Activated CD8-positive, alpha-beta T cell treated with anti-CD3 and anti-CD28 coated beads for 36 hours (primary cell): ENCODE data around the gene ANKRD10. TPM values are rescaled to one million over a fixed set of nuclear protein-coding genes. Genes with fewer than 3 reads are reported as not detected.
"Not testable (repeated sequence)": the region's sequence is repeated elsewhere in the genome, so short reads cannot be mapped to it uniquely, and the experiment has no call there.

Source experiments
- ATAC-seq: fragments of 200-7000 bp; cut with Tn5 transposase; one replicate; pipeline ENCODE4 v1.10.0; 2021; ENCODE audit warnings: mild to moderate bottlenecking, moderate library complexity
- CTCF ChIA-PET: fragments of 350-600 bp; sonication (Branson Sonifier 250); formaldehyde crosslinking; loops from one replicate; lab custom pipeline; 2021; ENCODE audit warnings: antibody characterized with exemption; lab: Charles Lee
- POLR2A ChIA-PET: fragments of 350-600 bp; sonication (Branson Sonifier 250); formaldehyde crosslinking; loops from one replicate; lab custom pipeline; 2021; ENCODE audit warnings: antibody characterized with exemption; lab: Charles Lee
- DNase-seq: peaks from one replicate; pipeline ENCODE4 v3.0.0-alpha.2; 2020
- H3K27ac Mint-ChIP-seq: one replicate; pipeline ENCODE4 v1.8.0; 2021; ENCODE audit warnings: mild to moderate bottlenecking, mixed read lengths
- H3K27me3 Mint-ChIP-seq: one replicate; pipeline ENCODE4 v1.8.0; 2021; ENCODE audit warnings: mixed read lengths
- H3K36me3 Mint-ChIP-seq: one replicate; pipeline ENCODE4 v1.8.0; 2021; ENCODE audit warnings: low read depth, mixed read lengths
- H3K4me1 Mint-ChIP-seq: one replicate; pipeline ENCODE4 v1.8.0; 2021; ENCODE audit warnings: low read depth, mixed read lengths
- H3K4me3 Mint-ChIP-seq: one replicate; pipeline ENCODE4 v1.8.0; 2021; ENCODE audit warnings: mild to moderate bottlenecking, moderate library complexity, mixed read lengths
- H3K9me3 Mint-ChIP-seq: one replicate; pipeline ENCODE4 v1.8.0; 2021; ENCODE audit warnings: mixed read lengths
- intact Hi-C: fragments of 100-400 bp; cut with micrococcal nuclease; formaldehyde crosslinking; loops from one replicate; pipeline ENCODE4 v1.10.0; 2022
- total RNA-seq, 2 experiments: library from RNA; stranded (reverse); gene quantifications; one replicate each; pipeline ENCODE4 v1.2.3, GENCODE V29; 2021
- TF ChIP-seq, protein P1 (sequence below): fragments of 200-600 bp; IDR thresholded peaks from one replicate; pipeline ENCODE4 v1.8.0; 2022; ENCODE audit warnings: antibody characterized with exemption, mild to moderate bottlenecking

Gene ANKRD10
- total RNA-seq, 2 experiments from 2014 or later: 81.6 to 86.1 TPM

DNA sequence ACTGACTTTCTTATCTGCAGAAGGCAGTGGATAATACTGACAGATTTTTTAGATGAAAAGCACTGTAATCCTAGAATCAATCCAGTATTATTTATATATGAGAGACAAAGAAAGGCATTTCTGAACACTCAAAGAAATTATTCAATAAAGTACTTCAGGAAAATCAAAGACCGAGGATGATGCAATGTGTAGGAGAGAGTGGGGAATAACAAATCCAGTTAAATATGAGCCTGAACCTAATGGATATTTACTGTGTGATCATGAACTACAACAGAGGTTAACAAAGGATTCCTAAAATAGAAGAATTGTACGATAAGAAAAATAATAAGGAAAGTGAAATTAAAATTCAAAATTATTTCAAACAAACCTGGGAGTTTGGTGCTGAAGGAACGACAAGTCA, 69.3 kb downstream of the ANKRD10 start:
- POLR2A ChIA-PET: no interaction called here
- DNase-seq (no peak), ATAC-seq (no peak)
- H3K27ac Mint-ChIP-seq: no peak overlapping the region
- H3K4me3 Mint-ChIP-seq: no peak overlapping the region
- H3K36me3 Mint-ChIP-seq: no peaks in the 10 kb centered on the region
- H3K9me3 Mint-ChIP-seq: peaks cover 4% of the 10 kb centered on the region
- CTCF ChIA-PET: no interaction called here
- TF ChIP-seq, protein P1, sequence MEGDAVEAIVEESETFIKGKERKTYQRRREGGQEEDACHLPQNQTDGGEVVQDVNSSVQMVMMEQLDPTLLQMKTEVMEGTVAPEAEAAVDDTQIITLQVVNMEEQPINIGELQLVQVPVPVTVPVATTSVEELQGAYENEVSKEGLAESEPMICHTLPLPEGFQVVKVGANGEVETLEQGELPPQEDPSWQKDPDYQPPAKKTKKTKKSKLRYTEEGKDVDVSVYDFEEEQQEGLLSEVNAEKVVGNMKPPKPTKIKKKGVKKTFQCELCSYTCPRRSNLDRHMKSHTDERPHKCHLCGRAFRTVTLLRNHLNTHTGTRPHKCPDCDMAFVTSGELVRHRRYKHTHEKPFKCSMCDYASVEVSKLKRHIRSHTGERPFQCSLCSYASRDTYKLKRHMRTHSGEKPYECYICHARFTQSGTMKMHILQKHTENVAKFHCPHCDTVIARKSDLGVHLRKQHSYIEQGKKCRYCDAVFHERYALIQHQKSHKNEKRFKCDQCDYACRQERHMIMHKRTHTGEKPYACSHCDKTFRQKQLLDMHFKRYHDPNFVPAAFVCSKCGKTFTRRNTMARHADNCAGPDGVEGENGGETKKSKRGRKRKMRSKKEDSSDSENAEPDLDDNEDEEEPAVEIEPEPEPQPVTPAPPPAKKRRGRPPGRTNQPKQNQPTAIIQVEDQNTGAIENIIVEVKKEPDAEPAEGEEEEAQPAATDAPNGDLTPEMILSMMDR: no peak
- H3K4me1 Mint-ChIP-seq: no peaks in the 10 kb centered on the region
- intact Hi-C loops: no loop called here
- peaks cover 23% of the 10 kb centered on the region for H3K27me3 Mint-ChIP-seq

DNA sequence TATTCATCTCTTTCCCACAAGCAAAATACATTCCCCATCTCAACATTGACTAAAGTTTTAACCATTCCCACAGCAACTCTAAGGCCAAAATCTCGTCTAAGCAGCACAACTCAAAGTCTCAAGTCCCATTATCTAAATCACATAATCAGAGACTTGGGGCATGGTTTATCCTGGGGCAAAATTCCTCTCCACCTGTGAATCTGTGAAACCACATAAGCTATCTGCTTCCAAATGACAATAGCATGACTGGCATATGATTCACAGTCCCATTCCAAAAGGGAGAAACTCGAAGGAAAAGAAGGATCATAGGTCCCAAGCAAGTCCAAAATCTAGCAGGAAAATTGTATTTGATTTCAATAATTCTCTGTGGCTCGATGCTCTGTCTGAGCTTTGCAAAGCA, 73.0 kb downstream of the ANKRD10 start:
- Mint-ChIP-seq H3K9me3 (peaks cover 4% of the 10 kb centered on the region), H3K4me3 (no peak overlapping the region), H3K4me1 (no peaks in the 10 kb centered on the region), H3K27me3 (peaks cover 19% of the 10 kb centered on the region), H3K36me3 (no peaks in the 10 kb centered on the region), H3K27ac (no peak overlapping the region)
- ATAC-seq (no peak), DNase-seq (no peak)
- TF ChIP-seq, protein P1: no peak
- intact Hi-C loops: no loop called here
- CTCF ChIA-PET: no interaction called here
- POLR2A ChIA-PET: no interaction called here

DNA sequence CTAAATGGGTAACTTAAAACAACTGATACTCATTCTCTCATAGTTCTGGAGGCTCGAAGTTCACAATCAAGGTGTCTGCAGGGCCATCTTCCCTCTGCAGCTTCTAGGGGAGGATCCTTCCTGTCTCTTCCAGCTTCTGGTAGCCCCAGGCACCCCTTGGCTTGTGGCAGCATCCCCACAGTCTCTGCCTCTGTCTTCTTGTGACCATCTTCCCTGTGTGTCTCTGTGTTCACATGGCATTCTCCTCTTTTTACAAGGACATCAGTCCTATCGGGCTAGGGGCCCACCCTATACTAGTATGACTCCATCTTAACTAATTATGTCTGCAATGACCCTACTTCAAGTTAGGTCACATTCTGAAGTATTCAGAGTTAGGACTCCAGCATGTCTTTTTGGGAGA, 73.5 kb downstream of the ANKRD10 start:
- peaks cover 4% of the 10 kb centered on the region for H3K9me3 Mint-ChIP-seq
- DNase-seq: no peak
- H3K36me3 Mint-ChIP-seq: no peaks in the 10 kb centered on the region
- no peak overlapping the region for H3K27ac Mint-ChIP-seq
- TF ChIP-seq, protein P1: no peak
- ATAC-seq: no peak
- H3K27me3 Mint-ChIP-seq: peaks cover 19% of the 10 kb centered on the region
- ChIA-PET CTCF (no interaction called here), POLR2A (no interaction called here)
- no peak overlapping the region for H3K4me3 Mint-ChIP-seq
- intact Hi-C loops: no loop called here
- H3K4me1 Mint-ChIP-seq: no peaks in the 10 kb centered on the region

DNA sequence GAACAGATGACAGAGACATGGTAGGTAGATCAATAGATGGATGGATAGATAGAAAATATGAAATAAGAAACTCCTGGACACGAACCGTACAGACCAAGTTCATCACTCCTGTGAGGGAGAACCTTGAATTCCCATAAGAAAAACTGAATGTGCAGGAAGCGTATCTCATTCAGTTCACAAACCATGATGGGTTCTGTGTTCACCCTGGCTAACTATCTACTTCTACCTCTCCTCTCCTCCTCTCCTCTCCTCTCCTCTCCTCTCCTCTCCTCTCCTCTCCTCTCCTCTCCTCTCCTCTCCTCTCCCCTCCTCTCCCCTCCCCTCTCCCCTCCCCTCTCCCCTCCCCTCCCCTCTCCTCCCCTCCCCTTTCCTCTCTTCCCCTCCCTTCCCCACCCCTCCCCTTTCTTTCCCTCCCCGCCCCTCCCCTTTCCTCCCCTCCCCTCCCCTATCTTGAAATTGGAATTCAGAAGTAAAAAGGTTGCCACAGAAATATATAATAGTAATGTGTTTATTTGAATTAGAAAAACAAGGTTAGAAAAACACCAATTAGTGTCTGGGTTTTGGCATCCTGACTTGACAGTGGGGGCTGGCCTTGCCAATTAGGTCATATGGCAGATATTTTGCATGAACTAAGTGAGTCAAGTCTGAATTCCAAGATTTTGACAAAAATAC, 75.9 kb downstream of the ANKRD10 start:
- TF ChIP-seq, protein P1: no peak
- no peak overlapping the region for H3K27ac Mint-ChIP-seq
- CTCF ChIA-PET: no interaction called here
- no peaks in the 10 kb centered on the region for H3K4me1 Mint-ChIP-seq
- H3K27me3 Mint-ChIP-seq: peaks cover 11% of the 10 kb centered on the region
- H3K4me3 Mint-ChIP-seq: no peak overlapping the region
- intact Hi-C loops: no loop called here
- DNase-seq: no peak
- peaks cover 4% of the 10 kb centered on the region for H3K9me3 Mint-ChIP-seq
- H3K36me3 Mint-ChIP-seq: no peaks in the 10 kb centered on the region
- POLR2A ChIA-PET: no interaction called here
- ATAC-seq: no peak

DNA sequence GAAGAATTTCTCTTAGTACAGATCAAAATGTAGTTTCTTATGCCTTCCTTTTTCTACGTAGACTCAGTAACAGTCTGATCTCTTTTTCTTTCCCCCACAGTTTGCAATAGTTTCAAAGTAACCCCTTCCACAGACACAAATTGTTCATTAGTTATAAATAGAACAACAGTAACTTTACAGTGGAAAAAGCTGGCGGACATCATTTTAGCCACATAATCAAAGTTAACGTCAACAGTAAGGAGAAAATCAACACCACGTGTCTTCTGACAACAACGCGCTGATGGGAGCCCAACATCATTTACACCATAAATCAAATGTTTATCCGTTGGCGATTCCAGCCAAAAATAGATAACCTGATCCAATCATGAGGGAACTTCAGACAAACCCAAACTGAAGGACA, 76.8 kb downstream of the ANKRD10 start:
- H3K27me3 Mint-ChIP-seq: peaks cover 7% of the 10 kb centered on the region
- CTCF ChIA-PET: no interaction called here
- ATAC-seq (no peak), DNase-seq (no peak)
- H3K36me3 Mint-ChIP-seq: no peaks in the 10 kb centered on the region
- H3K4me3 Mint-ChIP-seq: no peak overlapping the region
- intact Hi-C loops: no loop called here
- no peak overlapping the region for H3K27ac Mint-ChIP-seq
- no peaks in the 10 kb centered on the region for H3K4me1 Mint-ChIP-seq
- TF ChIP-seq, protein P1: no peak
- POLR2A ChIA-PET: no interaction called here
- peaks cover 4% of the 10 kb centered on the region for H3K9me3 Mint-ChIP-seq

DNA sequence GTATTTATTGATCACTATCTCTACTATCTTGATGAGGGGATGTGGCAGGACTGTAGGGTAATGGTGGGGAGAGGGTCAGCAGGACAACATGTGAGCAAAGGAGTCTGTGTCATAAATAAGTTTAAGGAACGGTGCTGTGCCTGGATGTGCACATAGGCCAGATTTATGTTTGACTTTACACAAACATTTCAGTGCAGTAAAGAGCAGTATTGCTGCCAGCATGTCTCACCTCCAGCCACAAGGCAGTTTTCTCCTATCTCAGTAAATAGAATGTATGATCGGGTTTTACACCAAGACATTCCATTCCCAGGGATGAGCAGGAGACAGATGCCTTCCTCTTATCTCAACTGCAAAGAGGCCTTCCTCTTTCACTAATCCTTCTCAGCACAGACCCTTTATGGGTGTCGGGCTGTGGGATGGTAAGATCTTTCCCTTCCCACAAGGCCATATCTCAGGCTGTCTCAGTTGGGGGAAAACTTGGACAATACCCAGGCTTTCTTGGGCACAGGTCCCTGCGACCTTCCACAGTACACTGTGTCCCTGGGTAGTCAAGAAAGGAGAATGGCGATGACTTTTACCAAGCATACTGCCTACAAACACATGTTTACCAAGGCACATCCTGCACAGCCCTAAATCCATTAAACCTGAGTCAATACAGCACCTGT, 77.3 kb downstream of the ANKRD10 start:
- H3K27ac Mint-ChIP-seq, DNase-seq, POLR2A ChIA-PET, H3K27me3 Mint-ChIP-seq, intact Hi-C loops, H3K9me3 Mint-ChIP-seq, H3K4me1 Mint-ChIP-seq, ATAC-seq, CTCF ChIA-PET, H3K4me3 Mint-ChIP-seq, H3K36me3 Mint-ChIP-seq: not testable (repeated sequence)
